ENCODE measurements around the gene LCTL.

DNA sequence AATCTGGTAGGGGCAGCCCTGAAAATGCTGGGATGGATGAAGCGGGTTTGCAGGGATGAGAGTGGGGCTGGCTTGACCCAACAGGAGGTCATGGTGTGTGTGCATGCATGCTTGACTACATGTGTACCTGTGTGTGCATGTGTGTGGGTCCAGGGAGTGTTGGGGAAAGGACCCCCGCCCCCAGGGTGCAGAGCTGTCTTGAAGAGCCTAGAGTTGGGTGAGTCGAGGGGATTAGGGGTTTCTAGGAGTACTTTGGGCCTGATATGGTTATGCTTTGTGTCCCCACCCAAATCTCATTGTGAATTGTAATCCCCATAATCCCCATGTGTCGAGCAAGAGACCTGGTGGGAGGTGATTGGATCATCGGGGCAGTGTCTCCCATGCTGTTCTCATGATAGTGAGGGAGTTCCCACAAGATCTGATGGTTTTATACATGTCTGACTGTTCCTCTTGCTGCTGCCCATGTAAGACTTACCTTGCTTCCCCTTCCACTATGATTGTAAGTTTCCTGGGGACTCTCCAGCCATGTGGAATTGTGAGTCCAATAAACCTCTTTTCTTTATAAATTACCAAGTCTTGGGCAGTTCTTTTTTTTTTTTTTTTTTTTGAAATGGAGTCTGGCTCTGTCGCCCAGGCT is 5.2 kb upstream of the LCTL start:
- TF ChIP-seq, protein P1, sequence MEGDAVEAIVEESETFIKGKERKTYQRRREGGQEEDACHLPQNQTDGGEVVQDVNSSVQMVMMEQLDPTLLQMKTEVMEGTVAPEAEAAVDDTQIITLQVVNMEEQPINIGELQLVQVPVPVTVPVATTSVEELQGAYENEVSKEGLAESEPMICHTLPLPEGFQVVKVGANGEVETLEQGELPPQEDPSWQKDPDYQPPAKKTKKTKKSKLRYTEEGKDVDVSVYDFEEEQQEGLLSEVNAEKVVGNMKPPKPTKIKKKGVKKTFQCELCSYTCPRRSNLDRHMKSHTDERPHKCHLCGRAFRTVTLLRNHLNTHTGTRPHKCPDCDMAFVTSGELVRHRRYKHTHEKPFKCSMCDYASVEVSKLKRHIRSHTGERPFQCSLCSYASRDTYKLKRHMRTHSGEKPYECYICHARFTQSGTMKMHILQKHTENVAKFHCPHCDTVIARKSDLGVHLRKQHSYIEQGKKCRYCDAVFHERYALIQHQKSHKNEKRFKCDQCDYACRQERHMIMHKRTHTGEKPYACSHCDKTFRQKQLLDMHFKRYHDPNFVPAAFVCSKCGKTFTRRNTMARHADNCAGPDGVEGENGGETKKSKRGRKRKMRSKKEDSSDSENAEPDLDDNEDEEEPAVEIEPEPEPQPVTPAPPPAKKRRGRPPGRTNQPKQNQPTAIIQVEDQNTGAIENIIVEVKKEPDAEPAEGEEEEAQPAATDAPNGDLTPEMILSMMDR (conservative IDR thresholded peaks at IDR 0.05 in 1 of 2, IDR thresholded peaks at IDR 0.05 in 1 of 2; ENCODE audit: extremely low read depth in 1 of 2, insufficient read depth in 1 of 2, low read depth in 1 of 2, low read length in 2 of 2), result no peak
- TF ChIP-seq EZH2 (IDR thresholded peaks at IDR 0.05; ENCODE audit: borderline replicate concordance, low read length), result no peak

Data from mammary epithelial cell (primary cell).